ENCODE data around the gene LEFTY1.
A peak's percentile ranks its signal among the peaks of the same experiment; 100 is the strongest.

Gene LEFTY1

GRCh38 chr1:225915538-225915991, 26.6 kb upstream of the LEFTY1 start:
- DNase-seq (ENCODE audit: low spot score) = no peak
- no peak for TF ChIP-seq CTCF (IDR thresholded peaks at IDR 0.05; ENCODE audit: extremely low read depth, insufficient read depth, missing control alignments)
- in situ Hi-C loops (cut with MboI; ENCODE audit: low pct_unique_long_range_greater_than_20kb, low sequenced_read_pairs, unreplicated experiment) = no loop called here

GRCh38 chr1:225914947-225915346, 26.0 kb upstream of the LEFTY1 start:
- no peak for DNase-seq (ENCODE audit: low spot score)
- TF ChIP-seq CTCF (IDR thresholded peaks at IDR 0.05; ENCODE audit: extremely low read depth, insufficient read depth, missing control alignments) = no peak
- in situ Hi-C loops (cut with MboI; ENCODE audit: low pct_unique_long_range_greater_than_20kb, low sequenced_read_pairs, unreplicated experiment) = no loop called here

- in situ Hi-C loops (cut with MboI; ENCODE audit: low pct_unique_long_range_greater_than_20kb, low sequenced_read_pairs, unreplicated experiment) = no loop called here
- DNase-seq (ENCODE audit: low spot score) = no peak
- TF ChIP-seq CTCF (IDR thresholded peaks at IDR 0.05; ENCODE audit: extremely low read depth, insufficient read depth, missing control alignments) = no peak
Measured at GRCh38 chr1:225914391-225914790, 25.4 kb upstream of the LEFTY1 start.

- peak; percentile 79 for TF ChIP-seq CTCF (IDR thresholded peaks at IDR 0.05; ENCODE audit: extremely low read depth, insufficient read depth, missing control alignments)
- DNase-seq (ENCODE audit: low spot score) = peak; percentile 82
- in situ Hi-C loops (cut with MboI; ENCODE audit: low pct_unique_long_range_greater_than_20kb, low sequenced_read_pairs, unreplicated experiment) = no loop called here
Measured at GRCh38 chr1:225911191-225912130, 22.5 kb upstream of the LEFTY1 start.

- DNase-seq (ENCODE audit: low spot score) = no peak
- no peak for TF ChIP-seq CTCF (IDR thresholded peaks at IDR 0.05; ENCODE audit: extremely low read depth, insufficient read depth, missing control alignments)
- in situ Hi-C loops (cut with MboI; ENCODE audit: low pct_unique_long_range_greater_than_20kb, low sequenced_read_pairs, unreplicated experiment) = no loop called here
Measured at GRCh38 chr1:225909477-225909876, 20.5 kb upstream of the LEFTY1 start.

GRCh38 chr1:225908773-225909172, 19.8 kb upstream of the LEFTY1 start:
- TF ChIP-seq CTCF (IDR thresholded peaks at IDR 0.05; ENCODE audit: extremely low read depth, insufficient read depth, missing control alignments) = no peak
- in situ Hi-C loops (cut with MboI; ENCODE audit: low pct_unique_long_range_greater_than_20kb, low sequenced_read_pairs, unreplicated experiment) = no loop called here
- DNase-seq (ENCODE audit: low spot score) = no peak

All from GM13977 (cell line).